HG02588 (cell line): ENCODE data around the gene BNIP5.
"Not testable (repeated sequence)": the region's sequence is repeated elsewhere in the genome, so short reads cannot be mapped to it uniquely, and the experiment has no call there.

Experiments used
- ATAC-seq: cut with Tn5 transposase; IDR thresholded peaks from one replicate; pipeline ENCODE4 v1.9.1; 2021; ENCODE audit warnings: mild to moderate bottlenecking, moderate library complexity; ENCODE audit not compliant: unreplicated experiment

The BNIP5 gene

GRCh38 chr6:36368421-36368820 lies 31.7 kb upstream of the BNIP5 start:
- ATAC-seq: no peak

- no peak for ATAC-seq
Observed at GRCh38 chr6:36367743-36368142, 31.1 kb upstream of the BNIP5 start.

GRCh38 chr6:36364669-36365479 lies 28.2 kb upstream of the BNIP5 start:
- no peak for ATAC-seq

DNA sequence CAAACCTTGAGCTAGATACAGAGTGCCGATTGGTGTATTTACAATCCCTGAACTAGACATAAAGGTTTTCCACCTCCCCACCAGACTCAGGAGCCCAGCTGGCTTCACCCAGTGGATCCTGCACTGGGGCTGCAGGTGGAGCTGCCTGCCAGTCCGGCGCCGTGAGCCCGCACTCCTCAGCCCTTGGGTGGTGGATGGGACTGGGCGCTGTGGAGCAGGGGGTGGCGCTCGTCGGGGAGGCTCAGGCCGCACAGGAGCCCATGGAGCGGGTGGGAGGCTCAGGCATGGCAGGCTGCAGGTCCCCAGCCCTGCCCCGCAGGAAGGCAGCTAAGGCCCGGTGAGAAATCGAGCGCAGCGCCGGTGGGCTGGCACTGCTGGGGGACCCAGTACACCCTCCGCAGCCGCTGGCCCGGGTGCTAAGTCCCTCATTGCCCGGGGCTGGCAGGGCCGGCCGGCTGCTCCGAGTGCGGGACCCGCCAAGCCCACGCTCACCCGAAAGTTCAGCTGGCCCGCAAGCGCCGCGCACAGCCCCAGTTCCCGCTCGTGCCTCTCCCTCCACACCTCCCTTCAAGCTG lies 27.5 kb upstream of the BNIP5 start:
- not testable (repeated sequence) for ATAC-seq

GRCh38 chr6:36363371-36363752 lies 26.7 kb upstream of the BNIP5 start:
- not testable (repeated sequence) for ATAC-seq

DNA sequence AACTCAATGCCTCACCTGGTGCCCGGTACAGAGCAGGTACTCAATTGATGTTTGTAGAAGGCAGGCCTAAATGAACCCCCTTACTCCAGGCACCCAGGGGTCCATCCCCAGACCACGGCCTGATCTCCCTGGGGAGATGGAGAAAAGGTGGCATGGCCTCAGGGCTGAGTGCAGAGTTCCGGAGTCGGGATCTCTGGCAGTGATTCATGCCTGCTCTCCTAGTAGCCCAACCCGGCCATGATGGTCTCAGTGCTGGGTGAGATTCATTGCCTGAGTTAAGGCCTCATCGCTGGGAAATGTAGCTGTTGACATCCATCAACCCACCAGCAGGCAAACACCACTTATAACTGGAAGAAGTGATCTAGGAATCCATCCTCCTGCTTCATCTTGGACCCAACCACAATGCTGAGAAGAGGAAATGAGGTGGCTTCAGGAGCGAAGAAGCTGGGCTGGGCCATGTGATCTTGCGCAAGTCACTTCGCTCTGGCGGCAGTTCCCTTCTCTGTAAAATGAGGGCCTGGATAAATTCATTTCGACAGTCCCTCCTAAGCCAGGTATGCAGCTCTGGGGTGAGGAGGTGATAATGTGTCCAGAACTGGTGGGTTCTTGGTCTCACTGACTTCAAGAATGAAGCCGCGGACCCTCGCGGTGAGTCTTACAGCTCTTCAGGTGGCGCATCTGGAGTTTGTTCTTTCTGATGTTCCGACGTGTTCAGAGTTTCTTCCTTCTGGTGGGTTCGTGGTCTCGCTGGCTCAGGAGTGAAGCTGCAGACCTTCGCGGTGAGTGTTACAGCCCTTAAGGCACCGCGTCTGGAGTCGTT lies 26.1 kb upstream of the BNIP5 start:
- ATAC-seq: no peak

DNA sequence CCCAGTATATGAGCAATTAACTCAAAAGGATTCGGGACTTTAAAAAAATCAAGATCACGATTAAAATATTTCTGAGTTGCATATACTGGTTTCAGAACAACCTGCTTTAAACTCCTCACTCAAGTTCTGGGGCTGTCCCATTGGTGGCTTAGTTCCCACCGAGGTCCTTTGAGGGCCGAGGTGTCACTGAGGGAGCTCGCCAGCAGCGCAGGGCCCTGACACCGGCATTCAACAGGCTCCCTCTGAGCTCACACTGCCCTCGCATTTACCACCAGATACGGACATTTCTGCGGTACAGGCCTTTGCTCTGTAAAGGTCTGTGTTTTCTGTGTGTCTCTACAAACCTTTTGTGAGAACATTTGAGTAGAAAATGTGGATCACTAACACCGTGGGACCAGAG lies 24.4 kb upstream of the BNIP5 start:
- ATAC-seq: no peak

- no peak for ATAC-seq
Observed at GRCh38 chr6:36360241-36361054, 23.8 kb upstream of the BNIP5 start.

DNA sequence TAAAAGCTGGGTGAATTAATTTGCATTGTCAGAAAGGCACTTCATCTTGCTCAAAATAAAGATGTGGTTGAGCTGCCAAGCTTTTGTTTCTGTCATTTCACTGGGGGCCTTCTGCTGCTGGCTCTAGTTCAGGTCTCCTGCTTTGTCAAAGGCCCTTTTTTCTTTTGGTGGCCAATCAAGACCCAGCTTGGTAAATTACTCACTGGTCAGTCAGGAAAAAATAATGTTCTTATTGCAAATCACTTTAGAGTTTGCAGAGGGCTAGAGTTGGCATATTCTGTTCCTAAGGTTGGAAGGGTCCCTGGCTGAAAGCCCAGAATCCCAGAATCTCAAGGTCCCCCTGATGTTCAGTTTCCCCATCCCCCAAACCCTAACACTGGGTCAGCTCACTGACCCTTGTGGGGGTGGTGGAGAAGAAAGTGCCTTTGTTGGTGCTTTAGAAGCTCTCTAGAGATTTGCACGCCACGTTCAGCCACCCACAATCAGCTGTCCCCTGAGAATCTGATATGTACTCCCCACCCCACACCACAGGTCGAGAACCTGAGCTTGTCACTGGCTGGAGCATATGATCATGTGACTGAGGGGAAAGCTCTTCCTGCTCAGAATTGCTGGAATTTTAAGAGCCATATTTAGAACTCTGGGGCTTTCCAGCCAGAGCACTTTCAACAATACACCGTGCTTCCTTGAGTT lies 21.7 kb upstream of the BNIP5 start:
- ATAC-seq: no peak

DNA sequence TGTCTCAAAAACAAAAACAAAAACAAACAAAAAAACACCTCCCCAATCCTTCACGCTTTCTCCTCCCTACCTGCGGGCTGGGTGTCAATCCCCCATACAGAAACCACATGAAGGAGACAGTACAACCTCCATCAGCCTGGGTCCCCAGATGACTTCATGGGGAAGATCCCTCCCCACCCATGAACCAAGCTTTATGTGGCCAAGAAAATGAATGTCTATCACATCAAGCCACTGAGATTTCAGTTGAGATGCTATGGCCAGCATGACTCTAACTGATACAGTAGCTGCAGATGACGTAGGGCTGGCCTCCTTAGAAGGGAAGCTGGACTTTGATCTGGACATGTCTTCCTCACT lies 21.2 kb upstream of the BNIP5 start:
- no peak for ATAC-seq

GRCh38 chr6:36355819-36356218 lies 19.1 kb upstream of the BNIP5 start:
- no peak for ATAC-seq

- ATAC-seq: no peak
Observed at GRCh38 chr6:36353411-36353915, 16.8 kb upstream of the BNIP5 start.

GRCh38 chr6:36352477-36353157 lies 15.9 kb upstream of the BNIP5 start:
- no peak for ATAC-seq

DNA sequence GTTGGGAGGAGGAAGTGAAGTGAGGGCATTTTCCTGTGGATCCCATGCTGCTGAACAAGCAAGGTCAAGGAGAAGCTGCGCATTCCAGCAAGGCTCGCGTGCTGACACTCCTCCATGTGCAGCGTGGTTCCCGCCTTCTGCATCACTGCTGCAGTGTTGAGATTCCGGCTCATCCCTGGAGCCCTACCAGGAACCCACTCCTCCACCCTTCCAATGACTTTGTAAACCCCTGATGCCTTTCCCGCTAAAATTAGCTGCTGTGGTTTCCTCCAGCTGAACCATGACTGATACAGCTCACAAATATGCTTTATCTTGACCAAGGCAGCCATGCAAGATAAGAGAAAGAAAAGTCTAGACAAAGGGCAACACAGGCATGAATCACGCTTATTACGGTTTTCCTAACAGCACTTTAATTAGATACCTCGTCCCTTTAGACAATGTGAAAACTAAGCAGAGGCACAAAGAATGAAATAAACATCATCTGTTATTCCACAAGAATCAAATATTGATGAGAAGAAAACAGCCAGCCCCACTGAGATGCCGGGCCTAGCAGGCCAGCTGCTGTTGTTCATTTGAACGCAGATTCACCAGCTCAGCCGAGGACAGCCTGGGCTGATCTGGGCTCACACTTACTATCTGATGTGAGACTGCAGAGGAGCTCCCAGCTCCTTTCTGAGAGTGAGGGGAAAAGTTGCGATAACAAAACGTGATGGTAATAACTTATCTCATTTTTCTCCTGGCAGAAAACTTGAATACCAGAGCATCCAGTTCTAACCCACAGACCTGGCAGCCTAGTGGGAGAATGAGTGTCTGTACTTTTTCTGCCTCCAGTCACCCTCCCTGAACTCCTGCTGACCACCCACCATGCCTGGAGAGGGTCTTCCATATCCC lies 14.2 kb upstream of the BNIP5 start:
- no peak for ATAC-seq

DNA sequence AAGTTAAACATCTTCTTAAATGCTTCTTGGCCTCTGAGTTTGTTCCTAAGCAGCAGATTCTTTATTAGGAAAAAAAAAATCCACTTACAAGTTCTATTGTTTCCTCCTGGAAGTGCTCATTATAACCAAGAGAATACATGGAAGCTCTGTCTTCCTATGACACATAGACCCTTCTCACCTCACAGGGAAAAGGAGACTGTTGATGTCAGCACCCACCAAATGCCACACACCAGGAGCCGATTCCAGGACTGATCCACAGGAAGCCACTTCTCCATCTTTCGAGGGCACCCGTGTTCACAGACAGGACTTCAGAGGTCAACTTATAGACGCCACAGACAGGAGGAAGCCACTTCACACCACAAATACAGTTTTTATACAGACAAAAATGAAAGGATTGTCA lies 13.4 kb upstream of the BNIP5 start:
- no peak for ATAC-seq

- ATAC-seq: no peak
Observed at GRCh38 chr6:36349240-36349639, 12.6 kb upstream of the BNIP5 start.

- no peak for ATAC-seq
Observed at GRCh38 chr6:36347621-36348020, 10.9 kb upstream of the BNIP5 start.

- no peak for ATAC-seq
Observed at GRCh38 chr6:36346486-36347273, 10.0 kb upstream of the BNIP5 start.
